Keratinocyte (primary cell): ENCODE data around the gene ZNF32. TPM values are rescaled to one million over a fixed set of nuclear protein-coding genes. Genes with fewer than 3 reads are reported as not detected.

Experiments
- DNase-seq: peaks from one replicate; pipeline ENCODE4 v3.0.0-alpha.2; 2011; ENCODE audit warnings: low read depth, missing footprints, low spot score
- FAIRE-seq: peaks from 2 replicates; lab custom pipeline; 2011; peaks lifted over from hg19 to GRCh38; lab: Jason Lieb, UNC
- H2AFZ ChIP-seq: 2 replicates; pipeline ENCODE4 v1.6.0; 2012; ENCODE audit warnings: low read length, control low read depth, inconsistent platforms; ENCODE audit not compliant: control insufficient read depth
- H3K27ac ChIP-seq: 2 replicates; pipeline ENCODE4 v1.5.1; 2011; ENCODE audit warnings: low read length; ENCODE audit not compliant: control insufficient read depth, insufficient read depth
- H3K27me3 ChIP-seq: 3 replicates; pipeline ENCODE4 v1.6.0; 2011; ENCODE audit warnings: low read length; ENCODE audit not compliant: control insufficient read depth, insufficient read depth; ENCODE audit errors: extremely low read depth
- H3K36me3 ChIP-seq, 2 experiments: 2 replicates in 1 of 2; 3 replicates in 1 of 2; pipeline ENCODE4 v1.5.1; 2011; ENCODE audit warnings: low read length in 2 of 2, mild to moderate bottlenecking in 1 of 2; ENCODE audit not compliant: control insufficient read depth in 2 of 2, insufficient read depth in 2 of 2; ENCODE audit errors: extremely low read depth in 1 of 2
- H3K4me1 ChIP-seq: 3 replicates; pipeline ENCODE4 v1.5.1; 2011; ENCODE audit warnings: low read length; ENCODE audit not compliant: control insufficient read depth, insufficient read depth; ENCODE audit errors: extremely low read depth
- H3K4me2 ChIP-seq: 3 replicates; pipeline ENCODE4 v1.6.0; 2011; ENCODE audit warnings: low read depth, low read length; ENCODE audit not compliant: control insufficient read depth, insufficient read depth; ENCODE audit errors: extremely low read depth
- H3K4me3 ChIP-seq, 3 experiments: fragments of 200-600 bp in 1 of 3; sonication (generic) in 1 of 3; 2 replicates in 2 of 3; 3 replicates in 1 of 3; pipeline ENCODE4 v1.5.1; 2011 to 2016; ENCODE audit warnings: low read length in 3 of 3, mild to moderate bottlenecking in 3 of 3, control low read depth in 2 of 3, inconsistent platforms in 1 of 3, low read depth in 1 of 3, mixed read lengths in 1 of 3, mixed run types in 1 of 3, moderate library complexity in 1 of 3; ENCODE audit not compliant: control insufficient read depth in 2 of 3, insufficient read depth in 2 of 3; ENCODE audit errors: extremely low read depth in 1 of 3
- H3K79me2 ChIP-seq: 2 replicates; pipeline ENCODE4 v1.6.0; 2012; ENCODE audit warnings: low read length; ENCODE audit not compliant: control insufficient read depth, insufficient read depth
- H3K9ac ChIP-seq: 3 replicates; pipeline ENCODE4 v1.6.0; 2011; ENCODE audit warnings: low read length; ENCODE audit not compliant: control insufficient read depth, insufficient read depth; ENCODE audit errors: extremely low read depth
- H3K9me1 ChIP-seq: 3 replicates; pipeline ENCODE4 v1.6.0; 2011; ENCODE audit warnings: low read length; ENCODE audit not compliant: control insufficient read depth, insufficient read depth; ENCODE audit errors: extremely low read depth
- H3K9me3 ChIP-seq: 2 replicates; pipeline ENCODE4 v1.5.1; 2012; ENCODE audit warnings: low read depth, low read length; ENCODE audit not compliant: control insufficient read depth
- H4K20me1 ChIP-seq: 3 replicates; pipeline ENCODE4 v1.6.0; 2011; ENCODE audit warnings: low read length; ENCODE audit not compliant: control insufficient read depth, insufficient read depth; ENCODE audit errors: extremely low read depth
- CTCF ChIP-seq, 3 experiments: IDR thresholded peaks in 1 of 3; conservative IDR thresholded peaks in 1 of 3; optimal IDR thresholded peaks in 1 of 3; 2 replicates in 2 of 3; 3 replicates in 1 of 3; pipeline versions ENCODE3 to v1.5.1; 2011; ENCODE audit warnings: low read length in 3 of 3, mild to moderate bottlenecking in 3 of 3, moderate library complexity in 2 of 3, control low read depth in 1 of 3, inconsistent platforms in 1 of 3; ENCODE audit not compliant: insufficient read depth in 2 of 3; ENCODE audit errors: extremely low read depth in 1 of 3
- EZH2 ChIP-seq: IDR thresholded peaks from one replicate; pipeline ENCODE4 v1.6.1; 2012; ENCODE audit warnings: inconsistent platforms, mild to moderate bottlenecking, low read length, moderate library complexity
- dilution Hi-C: fragments of 300-500 bp; cut with MboI; formaldehyde crosslinking; loops from one replicate; pipeline ENCODE4 v1.7.0; 2020; ENCODE audit warnings: low sequenced_read_pairs; ENCODE audit not compliant: extremely low pct_ligation_motif_present
- polyA plus RNA-seq, 5 experiments: library from polyadenylated mRNA; depleted of rRNA in 3 of 5; stranded (reverse) in 3 of 5; stranded (forward) in 1 of 5; unstranded in 1 of 5; fragments of >200 nt; gene quantifications; 1 replicate in 1 of 5; 2 replicates in 3 of 5; 3 replicates in 1 of 5; pipeline versions ENCODE4 v1.2.1 to v1.2.3, GENCODE V29; 2011 to 2012; ENCODE audit warnings: missing spikeins in 2 of 5, low read depth in 1 of 5, low replicate concordance in 1 of 5

Gene ZNF32
- polyA plus RNA-seq, 1 donor (not counting 4 experiments of a cell fraction or from before 2014, with no cell fraction given): 25.6 TPM

- DNase-seq (no peak), FAIRE-seq (no peak)
- Histone ChIP-seq H3K36me3 (no peaks in the 10 kb centered on the region), H3K79me2 (no peaks in the 10 kb centered on the region), H3K4me2 (no peak overlapping the region), H3K27me3 (no peaks in the 10 kb centered on the region), H3K4me1 (no peaks in the 10 kb centered on the region), H3K9me3 (peaks cover 2% of the 10 kb centered on the region), H3K9ac (no peak overlapping the region), H3K4me3 (no peak overlapping the region), H4K20me1 (no peaks in the 10 kb centered on the region), H3K9me1 (no peaks in the 10 kb centered on the region), H2AFZ (no peak overlapping the region), H3K27ac (no peak overlapping the region)
- dilution Hi-C loops: no loop called here
- no peak for TF ChIP-seq EZH2
- TF ChIP-seq CTCF (optimal IDR thresholded peaks at IDR 0.05 in 1 of 3, IDR thresholded peaks at IDR 0.05 in 1 of 3, conservative IDR thresholded peaks at IDR 0.05 in 1 of 3; ENCODE audit: extremely low read depth in 1 of 3, insufficient read depth in 2 of 3, low read length in 3 of 3): no peak
These were observed 48.3 kb upstream of the ZNF32 start for GRCh38 chr10:43696909-43697483.

- Histone ChIP-seq H3K79me2 (no peaks in the 10 kb centered on the region), H2AFZ (no peak overlapping the region), H3K9me3 (no peaks in the 10 kb centered on the region), H3K27me3 (no peaks in the 10 kb centered on the region), H3K9me1 (no peaks in the 10 kb centered on the region), H3K36me3 (no peaks in the 10 kb centered on the region), H3K4me3 (no peak overlapping the region), H3K9ac (no peak overlapping the region), H3K4me1 (no peaks in the 10 kb centered on the region), H3K4me2 (no peak overlapping the region), H4K20me1 (no peaks in the 10 kb centered on the region), H3K27ac (no peak overlapping the region)
- TF ChIP-seq EZH2 (no peak), CTCF (optimal IDR thresholded peaks at IDR 0.05 in 1 of 3, IDR thresholded peaks at IDR 0.05 in 1 of 3, conservative IDR thresholded peaks at IDR 0.05 in 1 of 3; ENCODE audit: extremely low read depth in 1 of 3, insufficient read depth in 2 of 3, low read length in 3 of 3) (no peak)
- FAIRE-seq: no peak
- dilution Hi-C loops: no loop called here
- DNase-seq: no peak
These were observed 47.0 kb upstream of the ZNF32 start for GRCh38 chr10:43695730-43696129.
